HepG2 (cell line): ENCODE data around the gene HLA-F. TPM values are rescaled to one million over a fixed set of nuclear protein-coding genes. Genes with fewer than 3 reads are reported as not detected.
A peak's percentile ranks its signal among the peaks of the same experiment; 100 is the strongest.

Source experiments
- ATAC-seq: fragments of 200-7000 bp; cut with Tn5 transposase; 3 replicates; pipeline ENCODE4 v1.9.1; 2020; ENCODE audit warnings: mild to moderate bottlenecking, moderate library complexity
- BruUV-seq: library from RNA; stranded (reverse); fragments of 400-500 nt; replicated peaks from 2 replicates; lab custom pipeline; 2021; lab: Mats Ljungman, UMichigan
- CTCF ChIA-PET: fragments of 300-600 bp; formaldehyde crosslinking; extraction: SDS; loops from one replicate; lab custom pipeline; 2021; ENCODE audit warnings: low total read pairs, inconsistent platforms, low intra/inter-chr PET ratio; lab: Yijun Ruan, JAX
- POLR2A ChIA-PET: fragments of 350-600 bp; sonication (Branson Sonifier 250); formaldehyde crosslinking; loops from one replicate; lab custom pipeline; 2020; ENCODE audit warnings: antibody characterized with exemption, inconsistent platforms; lab: Yijun Ruan, JAX
- DNase-seq: peaks from one replicate; pipeline ENCODE4 v3.0.0-alpha.2; 2015; ENCODE audit warnings: low spot score
- FAIRE-seq: peaks from 3 replicates; lab custom pipeline; 2011; peaks lifted over from hg19 to GRCh38; lab: Jason Lieb, UNC
- H2AFZ ChIP-seq: one replicate; pipeline ENCODE4 v1.6.1; 2011; ENCODE audit warnings: low read length, inconsistent platforms
- H3K27ac ChIP-seq: fragments of 300-600 bp; 3 replicates; pipeline ENCODE4 v1.8.0; 2011; ENCODE audit warnings: mixed run types, mild to moderate bottlenecking, mixed read lengths, low read length, inconsistent platforms; ENCODE audit not compliant: insufficient read depth; ENCODE audit errors: extremely low read length
- H3K27me3 ChIP-seq, 2 experiments: fragments of 200-600 bp in 1 of 2; 2 replicates in 1 of 2; 3 replicates in 1 of 2; pipeline versions ENCODE4 v1.6.0 to v1.8.0; 2011; ENCODE audit warnings: low read length in 2 of 2, mild to moderate bottlenecking in 2 of 2, moderate library complexity in 2 of 2, inconsistent platforms in 1 of 2; ENCODE audit not compliant: insufficient read depth in 2 of 2, control insufficient read depth in 1 of 2
- H3K36me3 ChIP-seq, 2 experiments: fragments of 200-600 bp in 1 of 2; replicated peaks in 1 of 2; 2 replicates in 1 of 2; 3 replicates in 1 of 2; pipeline versions ENCODE4 v1.5.1 to v1.8.0; 2011; ENCODE audit warnings: low read length in 2 of 2, inconsistent platforms in 1 of 2; ENCODE audit not compliant: insufficient read depth in 2 of 2, control insufficient read depth in 1 of 2
- H3K4me1 ChIP-seq: 2 replicates; pipeline ENCODE4 v1.5.1; 2012; ENCODE audit warnings: low read length, inconsistent platforms; ENCODE audit not compliant: insufficient read depth
- H3K4me2 ChIP-seq: 2 replicates; pipeline ENCODE4 v1.6.0; 2011; ENCODE audit warnings: low read depth, low read length, inconsistent platforms
- H3K4me3 ChIP-seq, 3 experiments: fragments of 200-600 bp in 1 of 3; sonication (generic), shearing (Covaris generic) in 1 of 3; replicated peaks in 1 of 3; 2 replicates each; pipeline ENCODE4 v1.5.1; 2011 to 2016; ENCODE audit warnings: low read length in 3 of 3, inconsistent platforms in 2 of 3, low read depth in 2 of 3, mild to moderate bottlenecking in 2 of 3, control low read depth in 1 of 3, mixed read lengths in 1 of 3; ENCODE audit not compliant: insufficient read depth in 1 of 3
- H3K79me2 ChIP-seq: one replicate; pipeline ENCODE4 v1.6.1; 2011; ENCODE audit warnings: low read length, inconsistent platforms; ENCODE audit not compliant: insufficient read depth
- H3K9ac ChIP-seq: 2 replicates; pipeline ENCODE4 v1.6.0; 2011; ENCODE audit warnings: mild to moderate bottlenecking, low read depth, low read length, inconsistent platforms; ENCODE audit not compliant: insufficient read depth
- H3K9me3 ChIP-seq: 2 replicates; pipeline ENCODE4 v1.5.1; 2012; ENCODE audit warnings: mild to moderate bottlenecking, low read length
- H4K20me1 ChIP-seq: 2 replicates; pipeline ENCODE4 v1.6.0; 2011; ENCODE audit warnings: inconsistent platforms, mild to moderate bottlenecking, low read length, moderate library complexity; ENCODE audit not compliant: insufficient read depth
- CCDC6 ChIP-seq: sonication (generic); formaldehyde crosslinking; IDR thresholded peaks from 2 replicates; pipeline ENCODE4 v1.8.1; 2022; ENCODE audit warnings: mild to moderate bottlenecking, missing genetic modification reagents, moderate library complexity
- CTCF ChIP-seq: sonication (generic); formaldehyde crosslinking; IDR thresholded peaks from 2 replicates; pipeline ENCODE4 v1.5.0; 2020; ENCODE audit warnings: mild to moderate bottlenecking, missing genetic modification reagents, moderate library complexity
- E2F1 ChIP-seq: sonication (generic); formaldehyde crosslinking; IDR thresholded peaks from 2 replicates; pipeline ENCODE4 v1.5.0; 2020; ENCODE audit warnings: missing genetic modification reagents
- HES4 ChIP-seq: sonication (generic); formaldehyde crosslinking; IDR thresholded peaks from 2 replicates; pipeline ENCODE4 v1.9.0; 2021; ENCODE audit warnings: mild to moderate bottlenecking, missing genetic modification reagents, borderline replicate concordance
- KLF13 ChIP-seq: sonication (generic); formaldehyde crosslinking; IDR thresholded peaks from 2 replicates; pipeline ENCODE4 v1.4.0; 2020; ENCODE audit warnings: mild to moderate bottlenecking, missing genetic modification reagents
- POLR2G ChIP-seq: fragments of 200-400 bp; formaldehyde crosslinking; IDR thresholded peaks from 2 replicates; pipeline ENCODE4 v1.6.1; 2018; ENCODE audit warnings: mild to moderate bottlenecking, low read depth, low read length, moderate library complexity
- RAD21 ChIP-seq: fragments of 450-650 bp; formaldehyde crosslinking; IDR thresholded peaks from 2 replicates; pipeline ENCODE4 v1.5.0; 2020; ENCODE audit warnings: mild to moderate bottlenecking
- SIN3A ChIP-seq: IDR thresholded peaks from 2 replicates; pipeline ENCODE4 v1.6.1; 2011; ENCODE audit warnings: low read depth, mild to moderate bottlenecking, control low read depth, low read length, borderline replicate concordance
- STAG1 ChIP-seq: sonication (generic); formaldehyde crosslinking; IDR thresholded peaks from 2 replicates; pipeline ENCODE4 v1.4.0; 2020; ENCODE audit warnings: missing genetic modification reagents
- THRA ChIP-seq: sonication (generic); formaldehyde crosslinking; IDR thresholded peaks from 2 replicates; pipeline ENCODE4 v1.4.0; 2020; ENCODE audit warnings: missing genetic modification reagents, borderline replicate concordance
- ZNF20 ChIP-seq: sonication (generic); formaldehyde crosslinking; IDR thresholded peaks from 2 replicates; pipeline ENCODE4 v1.4.0; 2020; ENCODE audit warnings: mild to moderate bottlenecking, moderate library complexity, missing genetic modification reagents
- ZNF326 ChIP-seq: sonication (generic); formaldehyde crosslinking; IDR thresholded peaks from 2 replicates; pipeline ENCODE4 v1.4.0; 2020; ENCODE audit warnings: missing genetic modification reagents, borderline replicate concordance
- ZNF605 ChIP-seq: sonication (generic); formaldehyde crosslinking; IDR thresholded peaks from 2 replicates; pipeline ENCODE4 v1.8.0; 2022; ENCODE audit warnings: mild to moderate bottlenecking, missing genetic modification reagents
- ZNF761 ChIP-seq: sonication (generic); formaldehyde crosslinking; conservative IDR thresholded peaks from 2 replicates; pipeline ENCODE4 v1.4.0; 2020; ENCODE audit warnings: mild to moderate bottlenecking, missing genetic modification reagents
- WGBS: methylation state at CpG from one replicate; pipeline ENCODE4 v1.1.6; 2017; ENCODE audit warnings: low lambda C conversion rate; 5-methylcytosine and 5-hydroxymethylcytosine counted together
- in situ Hi-C: cut with HindIII; loops from 2 replicates; pipeline ENCODE4 v1.10.0; 2017; ENCODE audit warnings: low pct_unique_long_range_greater_than_20kb; ENCODE audit not compliant: extremely low pct_ligation_motif_present
- intact Hi-C: fragments of 100-400 bp; cut with micrococcal nuclease; formaldehyde crosslinking; loops from one replicate; pipeline ENCODE4 v1.10.0; 2022; ENCODE audit not compliant: unreplicated experiment
- polyA plus RNA-seq, 8 experiments: library from polyadenylated mRNA; depleted of rRNA in 3 of 8; stranded (reverse) in 7 of 8; unstranded in 1 of 8; fragments of >200 nt; fragmentation: Illumina TruSeq in 4 of 8; extraction: Trizol in 4 of 8; gene quantifications; 2 replicates each; pipeline versions ENCODE4 v1.2.1 to v1.2.3, GENCODE V29; 2011 to 2016; ENCODE audit warnings: low read depth in 4 of 8, missing spikeins in 1 of 8, mixed read lengths in 1 of 8; ENCODE audit not compliant: insufficient read depth in 1 of 8
- total RNA-seq, 5 experiments: library from RNA; depleted of rRNA; stranded (reverse); fragments of >200 nt; fragmentation: Illumina TruSeq; extraction: Trizol; gene quantifications; 2 replicates each; pipeline ENCODE4 v1.2.3, GENCODE V29; 2016; ENCODE audit warnings: low read depth in 1 of 5

Gene HLA-F
- total and polyA plus RNA-seq, 2 of the 13 experiments (the other 11 are each of a cell fraction or from before 2014, with no cell fraction given): 6.0 to 6.1 TPM

- peak; percentile 61 for TF ChIP-seq CTCF (CRISPR knock-in tag)
Observed at GRCh38 chr6:29696147-29697125, 26.8 kb upstream of the HLA-F start (continued).

GRCh38 chr6:29702519-29703103 lies 20.6 kb upstream of the HLA-F start:
- Histone ChIP-seq H3K36me3 (no peaks in the 10 kb centered on the region), H3K27ac (no peak overlapping the region), H3K4me2 (no peak overlapping the region), H3K9me3 (no peaks in the 10 kb centered on the region), H3K4me3 (no peak overlapping the region), H3K9ac (no peak overlapping the region), H2AFZ (no peak overlapping the region), H4K20me1 (no peaks in the 10 kb centered on the region), H3K27me3 (peaks cover 0 to 13% of the 10 kb centered on the region in 2 experiments; a peak in 2 of 5 replicates), H3K79me2 (no peaks in the 10 kb centered on the region), H3K4me1 (peaks cover 10% of the 10 kb centered on the region)
- FAIRE-seq: peak; percentile 39
- intact Hi-C loops: loop anchor here (10.0 kb wide), 1 partner anchor 132 kb away; no protein-coding TSS in a partner anchor
- BruUV-seq: no TSS peak
- ChIA-PET CTCF (interaction anchor here (1.6 kb wide), 1 partner anchor 51 kb away, joined by 6 read pairs; no protein-coding TSS in a partner anchor), POLR2A (no interaction called here)
- 14% methylated on average over 11 of the region's 17 CpGs for WGBS
- peak; percentile 94 for ATAC-seq
- peak; percentile 19 for DNase-seq
- in situ Hi-C loops: no loop called here
- TF ChIP-seq POLR2G: no peak
- peak; percentile 62 for TF ChIP-seq STAG1 (CRISPR knock-in tag)
- TF ChIP-seq ZNF605 (CRISPR knock-in tag): no peak
- TF ChIP-seq ZNF326 (CRISPR knock-in tag): no peak
- no peak for TF ChIP-seq SIN3A
- no peak for TF ChIP-seq KLF13 (CRISPR knock-in tag)
- TF ChIP-seq ZNF20 (CRISPR knock-in tag): peak; percentile 100
- TF ChIP-seq HES4: no peak
- TF ChIP-seq RAD21 (CRISPR knock-in tag): no peak
- TF ChIP-seq E2F1 (CRISPR knock-in tag): no peak
- no peak for TF ChIP-seq ZNF761 (CRISPR knock-in tag)
- TF ChIP-seq THRA (CRISPR knock-in tag): no peak
- no peak for TF ChIP-seq CCDC6
